ENCODE results near the gene CFAP161. TPM values are rescaled to one million over a fixed set of nuclear protein-coding genes. Genes with fewer than 3 reads are reported as not detected.

Gene CFAP161
- total RNA-seq, 2 donors from 2014 or later = 2.9 TPM; not detected in 1

DNA sequence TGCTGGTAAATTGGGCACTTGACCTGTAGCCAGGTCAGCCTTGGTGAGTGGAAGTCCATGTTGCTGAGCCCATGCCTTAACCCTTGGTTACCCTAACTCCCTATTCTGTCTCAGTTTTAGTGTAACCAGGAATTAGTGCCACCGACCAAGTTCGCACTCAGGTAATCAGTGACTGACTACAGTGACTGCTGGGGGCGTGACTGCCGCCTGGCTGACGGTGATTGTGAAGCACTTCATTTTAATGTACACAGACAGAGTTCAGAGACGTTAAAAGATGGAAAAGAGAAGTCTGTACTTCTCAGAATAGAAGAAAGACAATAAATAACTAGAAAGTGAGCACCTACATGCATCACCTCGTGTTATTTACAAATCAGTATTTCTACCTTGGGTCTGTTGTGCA is 17.3 kb downstream of the CFAP161 start:
- H3K4me3 ChIP-seq = no peak overlapping the region
- intact Hi-C loops (cut with DNase I) = no loop called here
- no peaks in the 10 kb centered on the region for H3K36me3 ChIP-seq
- no peaks in the 10 kb centered on the region for H3K27me3 ChIP-seq (replicated peaks; ENCODE audit: insufficient read depth)
- H3K9me3 ChIP-seq = no peaks in the 10 kb centered on the region
- DNase-seq (ENCODE audit: low spot score) = no peak
- no peak overlapping the region for H3K27ac ChIP-seq
- TF ChIP-seq POLR2AphosphoS5 (IDR thresholded peaks at IDR 0.05) (no peak), CTCF (IDR thresholded peaks at IDR 0.05) (no peak), POLR2A (IDR thresholded peaks at IDR 0.05) (no peak)
- H3K4me1 ChIP-seq (replicated peaks) = no peaks in the 10 kb centered on the region
- 82% methylated on average over 7 of the region's 7 CpGs for WGBS

GRCh38 chr15:81152339-81152738 is 18.3 kb downstream of the CFAP161 start:
- Histone ChIP-seq H3K4me1 (replicated peaks) (no peaks in the 10 kb centered on the region), H3K36me3 (no peaks in the 10 kb centered on the region), H3K27ac (no peak overlapping the region), H3K27me3 (replicated peaks; ENCODE audit: insufficient read depth) (no peaks in the 10 kb centered on the region), H3K4me3 (no peak overlapping the region), H3K9me3 (no peaks in the 10 kb centered on the region)
- intact Hi-C loops (cut with DNase I) = no loop called here
- no peak for DNase-seq (ENCODE audit: low spot score)
- no peak for TF ChIP-seq CTCF (IDR thresholded peaks at IDR 0.05)
- TF ChIP-seq POLR2AphosphoS5 (IDR thresholded peaks at IDR 0.05) = no peak
- TF ChIP-seq POLR2A (IDR thresholded peaks at IDR 0.05) = no peak
- 92% methylated on average over 4 of the region's 4 CpGs for WGBS

DNA sequence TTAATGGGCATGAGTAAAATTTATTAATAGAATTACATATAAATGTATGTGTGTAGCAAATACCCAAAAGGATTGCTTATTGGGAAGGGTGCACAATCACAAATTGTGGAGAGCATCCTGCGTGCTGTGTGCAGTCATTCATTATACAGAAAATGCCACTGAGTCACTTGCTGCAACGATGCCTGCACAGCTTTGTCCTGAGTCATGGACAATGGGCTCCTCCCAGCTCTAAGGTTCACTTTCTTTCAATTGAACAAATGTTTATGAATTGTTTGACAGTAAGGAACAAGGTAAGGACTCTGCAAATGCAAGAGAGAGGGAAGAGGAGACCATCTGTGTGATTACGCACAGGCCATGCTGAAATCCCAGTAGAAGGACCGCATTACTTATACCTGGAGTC is 18.7 kb downstream of the CFAP161 start:
- H3K4me3 ChIP-seq = no peak overlapping the region
- WGBS = 91% methylated on average over 4 of the region's 4 CpGs
- no peak overlapping the region for H3K27ac ChIP-seq
- no peaks in the 10 kb centered on the region for H3K9me3 ChIP-seq
- H3K4me1 ChIP-seq (replicated peaks) = no peaks in the 10 kb centered on the region
- no peaks in the 10 kb centered on the region for H3K36me3 ChIP-seq
- TF ChIP-seq CTCF (IDR thresholded peaks at IDR 0.05) (no peak), POLR2AphosphoS5 (IDR thresholded peaks at IDR 0.05) (no peak), POLR2A (IDR thresholded peaks at IDR 0.05) (no peak)
- no peaks in the 10 kb centered on the region for H3K27me3 ChIP-seq (replicated peaks; ENCODE audit: insufficient read depth)
- intact Hi-C loops (cut with DNase I) = no loop called here
- DNase-seq (ENCODE audit: low spot score) = no peak

DNA sequence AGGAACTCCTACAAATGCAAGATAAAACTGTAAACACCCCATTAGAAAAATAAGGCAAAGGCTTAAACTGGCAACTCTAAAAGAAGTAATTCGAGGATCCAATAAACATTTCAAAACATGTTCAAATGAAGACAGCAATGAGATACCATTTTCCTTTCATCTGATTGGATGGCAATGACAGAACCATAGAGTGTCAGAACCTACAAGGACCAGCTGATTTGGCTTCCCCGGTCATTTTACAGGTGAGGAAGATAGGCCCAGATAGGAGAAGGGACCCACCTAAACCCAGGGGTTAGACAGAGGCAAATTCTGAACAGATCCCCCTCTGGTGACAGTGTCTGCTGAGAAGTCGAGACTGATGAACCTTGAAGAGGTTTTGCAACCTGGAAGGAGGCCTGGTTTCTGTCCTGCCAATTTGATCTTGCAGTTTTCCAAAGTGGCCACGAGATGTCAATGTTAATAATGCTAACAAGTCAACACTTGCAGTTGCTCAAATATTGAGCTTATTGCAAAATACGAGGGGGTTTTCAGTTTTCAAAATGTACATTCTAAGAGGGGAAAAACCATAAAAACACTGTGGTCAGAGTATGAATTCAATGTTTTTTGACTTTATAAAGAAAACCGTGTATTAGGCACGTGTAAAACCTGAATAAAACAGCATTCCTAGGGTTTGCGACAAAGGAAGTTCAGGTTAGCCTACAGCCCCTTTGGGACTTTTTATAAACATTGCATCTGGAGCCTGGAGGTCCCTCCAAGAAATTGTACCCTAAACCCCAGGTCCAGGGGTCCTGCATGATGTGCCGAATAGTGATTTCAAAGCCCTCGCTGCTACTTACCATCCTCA is 21.5 kb downstream of the CFAP161 start:
- 39% methylated on average over 10 of the region's 10 CpGs for WGBS
- DNase-seq (ENCODE audit: low spot score) = peak; percentile 46
- no peaks in the 10 kb centered on the region for H3K36me3 ChIP-seq
- no peak overlapping the region for H3K27ac ChIP-seq
- no peaks in the 10 kb centered on the region for H3K9me3 ChIP-seq
- intact Hi-C loops (cut with DNase I) = loop anchor here (2.0 kb wide), 1 partner anchor 111 kb away; no protein-coding TSS in a partner anchor
- peak in 3 of 4 experiments; percentile 30 to 52 (median 49) for TF ChIP-seq CTCF (IDR thresholded peaks at IDR 0.05)
- no peak for TF ChIP-seq POLR2A (IDR thresholded peaks at IDR 0.05)
- peak; percentile 63 for TF ChIP-seq POLR2AphosphoS5 (IDR thresholded peaks at IDR 0.05)
- no peak overlapping the region for H3K4me3 ChIP-seq
- H3K27me3 ChIP-seq (replicated peaks; ENCODE audit: insufficient read depth) = no peaks in the 10 kb centered on the region
- no peaks in the 10 kb centered on the region for H3K4me1 ChIP-seq (replicated peaks)

- H3K27me3 ChIP-seq (replicated peaks; ENCODE audit: insufficient read depth) = no peaks in the 10 kb centered on the region
- TF ChIP-seq POLR2A (IDR thresholded peaks at IDR 0.05) = no peak
- no peak for TF ChIP-seq POLR2AphosphoS5 (IDR thresholded peaks at IDR 0.05)
- no peak for TF ChIP-seq CTCF (IDR thresholded peaks at IDR 0.05)
- no peaks in the 10 kb centered on the region for H3K36me3 ChIP-seq
- 88% methylated on average over 3 of the region's 3 CpGs for WGBS
- no peaks in the 10 kb centered on the region for H3K4me1 ChIP-seq (replicated peaks)
- intact Hi-C loops (cut with DNase I) = no loop called here
- no peak overlapping the region for H3K4me3 ChIP-seq
- no peaks in the 10 kb centered on the region for H3K9me3 ChIP-seq
- H3K27ac ChIP-seq = no peak overlapping the region
- DNase-seq (ENCODE audit: low spot score) = no peak
Observed at GRCh38 chr15:81156324-81156723, 22.3 kb downstream of the CFAP161 start.
